Aorta (tissue), 5 donors: ENCODE results near the gene NAGA. TPM values are rescaled to one million over a fixed set of nuclear protein-coding genes. Genes with fewer than 3 reads are reported as not detected.

Experiments
- ATAC-seq: fragments of 200-7000 bp; cut with Tn5 transposase; one replicate; pipeline ENCODE4 v1.9.1; 2022; ENCODE audit warnings: moderate library complexity; ENCODE audit not compliant: low FRiP score
- DNase-seq, 2 donors: peaks; one replicate each; pipeline ENCODE4 v3.0.0-alpha.2; 2020
- H3K27ac ChIP-seq, 2 donors: one replicate each; pipeline ENCODE4 v1.5.1; 2013; ENCODE audit warnings: low read length in 2 of 2, mild to moderate bottlenecking in 2 of 2, moderate library complexity in 2 of 2, control low read depth in 1 of 2, inconsistent platforms in 1 of 2, low read depth in 1 of 2
- H3K27me3 ChIP-seq, 2 donors: one replicate each; pipeline ENCODE4 v1.6.1; 2013; ENCODE audit warnings: control low read depth in 1 of 2, low read length in 1 of 2, mild to moderate bottlenecking in 1 of 2, moderate library complexity in 1 of 2; ENCODE audit not compliant: insufficient read depth in 2 of 2, control insufficient read depth in 1 of 2
- H3K36me3 ChIP-seq, 2 donors: one replicate each; pipeline ENCODE4 v1.6.1; 2013; ENCODE audit warnings: control low read depth in 1 of 2, low read length in 1 of 2, mild to moderate bottlenecking in 1 of 2; ENCODE audit not compliant: insufficient read depth in 2 of 2, control insufficient read depth in 1 of 2
- H3K4me1 ChIP-seq, 2 donors: one replicate each; pipeline ENCODE4 v1.6.1; 2013; ENCODE audit warnings: low read length in 2 of 2, control low read depth in 1 of 2, mild to moderate bottlenecking in 1 of 2, moderate library complexity in 1 of 2; ENCODE audit not compliant: insufficient read depth in 2 of 2, control insufficient read depth in 1 of 2
- H3K4me3 ChIP-seq, 2 donors: one replicate each; pipeline ENCODE4 v1.5.1; 2013; ENCODE audit warnings: low read length in 2 of 2, control low read depth in 1 of 2, mild to moderate bottlenecking in 1 of 2
- H3K9me3 ChIP-seq: one replicate; pipeline ENCODE4 v1.6.1; 2013; ENCODE audit warnings: mild to moderate bottlenecking, low read length; ENCODE audit not compliant: control insufficient read depth
- WGBS, 2 donors: extraction: QIAGEN DNeasy Blood & Tissue Kit; methylation state at CpG; one replicate each; pipeline ENCODE4 v1.1.7; 2013; 5-methylcytosine and 5-hydroxymethylcytosine counted together
- intact Hi-C, 2 donors: fragments of 100-400 bp; cut with DNase I; formaldehyde crosslinking; loops; one replicate each; pipeline versions ENCODE4 v1.14.2 to v1.15.0; 2022
- polyA plus RNA-seq, 2 donors: library from polyadenylated mRNA; stranded (reverse); fragments of 200-250 nt; gene quantifications; one replicate each; pipeline ENCODE4 v1.2.3, GENCODE V29; 2013
- total RNA-seq, 2 donors: library from RNA; stranded (reverse); fragmentation: NEBNext Ultra II Directional; extraction: Animal tissue kit (Norgen Biotek cat#: 25700); gene quantifications; one replicate each; pipeline ENCODE4 v1.2.1, GENCODE V29; 2021
- donor health status: healthy with polysubstance abuse.
- donor health status: Bipolar disorder and iron deficiency.
- donor health status: DM: no; HTN: no; CAD: no.
- donor health status: DM: no; HTN: no; CAD: no.
- donor health status: DM: yes; HTN: yes; CAD: no.

NAGA gene
- total and polyA plus RNA-seq, 4 donors: 8.4 to 27.6 (median 19.3) TPM

DNA sequence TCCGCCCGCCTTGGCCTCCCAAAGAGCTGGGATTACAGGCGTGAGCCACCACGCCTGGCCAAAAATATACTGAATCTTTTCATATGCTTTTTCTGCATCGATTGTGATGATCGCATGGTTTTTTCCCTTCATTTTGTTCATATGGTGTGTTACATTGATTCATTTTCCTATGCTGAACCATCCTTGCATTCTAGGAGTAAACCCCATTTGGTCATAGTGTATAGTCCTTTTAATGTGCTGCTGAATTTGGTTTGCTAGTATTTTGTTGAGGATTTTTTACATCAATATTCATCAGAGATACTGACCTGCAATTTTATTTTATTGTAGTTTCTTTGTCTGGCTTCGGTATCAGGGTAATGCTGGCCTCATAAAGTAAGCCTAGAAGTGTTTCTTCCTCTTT, 59.8 kb downstream of the NAGA start:
- no peaks in the 10 kb centered on the region for H3K4me1 ChIP-seq
- H3K9me3 ChIP-seq: peaks cover 2% of the 10 kb centered on the region
- H3K36me3 ChIP-seq: no peaks in the 10 kb centered on the region
- intact Hi-C loops: no loop called here
- DNase-seq (no peak), ATAC-seq (no peak)
- 85 to 95% methylated on average over 7 of the region's 7 CpGs for WGBS, 2 donors
- no peak overlapping the region for H3K27ac ChIP-seq
- H3K4me3 ChIP-seq: no peak overlapping the region
- peaks cover 0 to 1% of the 10 kb centered on the region in 2 donors for H3K27me3 ChIP-seq

Other genes starting within 250 kb of the NAGA start
- 10 to 100 TPM; 68.2 to 86.3 TPM for gene SREBF2, start 237.7 kb downstream of the NAGA start, total RNA-seq
- gene SREBF2, start 237.7 kb downstream of the NAGA start, polyA plus RNA-seq: 10 to 100 TPM; 11.0 to 19.2 TPM
- not detected for gene SHISA8, start 155.7 kb downstream of the NAGA start, total RNA-seq
- gene SHISA8, start 155.7 kb downstream of the NAGA start, polyA plus RNA-seq: not detected
- gene TNFRSF13C, start 144.0 kb downstream of the NAGA start, total RNA-seq: under 1 TPM; 0.24 to 0.32 TPM
- gene TNFRSF13C, start 144.0 kb downstream of the NAGA start, polyA plus RNA-seq: not detected
- gene CENPM, start 123.7 kb downstream of the NAGA start, total RNA-seq: under 1 TPM; 0.58 to 0.84 TPM
- 1 to 10 TPM in 1 of 2 donors, not detected in 1; 2.6 TPM for gene CENPM, start 123.7 kb downstream of the NAGA start, polyA plus RNA-seq
- under 1 TPM; 0.63 to 0.68 TPM for gene SEPTIN3, start 101.4 kb downstream of the NAGA start, total RNA-seq
- gene SEPTIN3, start 101.4 kb downstream of the NAGA start, polyA plus RNA-seq: under 1 TPM in 1 of 2 donors, not detected in 1; 0.05 TPM
- 1 to 10 TPM in 1 of 2 donors, under 1 TPM in 1; 0.81 to 2.9 TPM for gene WBP2NL, start 72.0 kb downstream of the NAGA start, total RNA-seq
- gene WBP2NL, start 72.0 kb downstream of the NAGA start, polyA plus RNA-seq: under 1 TPM in 1 of 2 donors, not detected in 1; 0.36 TPM
- gene PHETA2, start 3.4 kb upstream of the NAGA start, total RNA-seq: 10 to 100 TPM; 14.4 to 24.4 TPM
- gene PHETA2, start 3.4 kb upstream of the NAGA start, polyA plus RNA-seq: 10 to 100 TPM; 12.8 to 16.6 TPM
- gene SMDT1, start 8.9 kb upstream of the NAGA start, total RNA-seq: 10 to 100 TPM; 62.9 to 71.3 TPM
- gene SMDT1, start 8.9 kb upstream of the NAGA start, polyA plus RNA-seq: 100 to 1,000 TPM in 1 of 2 donors, 10 to 100 TPM in 1; 93.8 to 143 TPM
- gene NDUFA6, start 20.0 kb upstream of the NAGA start, total RNA-seq: 10 to 100 TPM; 30.6 to 34.1 TPM
- 10 to 100 TPM; 72.3 to 81.5 TPM for gene NDUFA6, start 20.0 kb upstream of the NAGA start, polyA plus RNA-seq
- 1 to 10 TPM; 1.0 to 1.1 TPM for gene CYP2D6, start 60.0 kb upstream of the NAGA start, total RNA-seq
- gene CYP2D6, start 60.0 kb upstream of the NAGA start, polyA plus RNA-seq: 1 to 10 TPM; 1.8 to 3.8 TPM
- 10 to 100 TPM; 29.9 to 42.9 TPM for gene TCF20, start 199.8 kb upstream of the NAGA start, total RNA-seq
- 1 to 10 TPM; 6.1 to 6.9 TPM for gene TCF20, start 199.8 kb upstream of the NAGA start, polyA plus RNA-seq